K562 (cell line): ENCODE data around the gene GFRA4. TPM values are rescaled to one million over a fixed set of nuclear protein-coding genes. Genes with fewer than 3 reads are reported as not detected.

Source experiments
- ATAC-seq: fragments of 200-7000 bp; cut with Tn5 transposase; 3 replicates; pipeline ENCODE4 v1.9.1; 2020; ENCODE audit warnings: moderate library complexity
- BruUV-seq: library from RNA; stranded (reverse); fragments of 400-500 nt; replicated peaks from 2 replicates; lab custom pipeline; 2021; lab: Mats Ljungman, UMichigan
- CTCF ChIA-PET: fragments of 300-600 bp; formaldehyde crosslinking; extraction: SDS; loops from one replicate; lab custom pipeline; 2021; ENCODE audit warnings: low intra/inter-chr PET ratio; lab: Yijun Ruan, JAX
- POLR2A ChIA-PET: fragments of 300-600, 350-650 bp; sonication (Branson Sonifier 250); formaldehyde crosslinking; extraction: SDS; loops from one replicate; lab custom pipeline; 2021; ENCODE audit warnings: antibody characterized with exemption, inconsistent platforms; lab: Yijun Ruan, JAX
- DNase-seq, 4 experiments: peaks; one replicate each; pipeline versions ENCODE4 v3.0.0 to v3.0.0-alpha.2; 2011 to 2018; ENCODE audit warnings: low spot score in 3 of 4, mixed read lengths in 3 of 4; ENCODE audit errors: extremely low read depth in 1 of 4
- FAIRE-seq: peaks from 2 replicates; lab custom pipeline; 2011; peaks lifted over from hg19 to GRCh38; lab: Jason Lieb, UNC
- H2AFZ ChIP-seq: 2 replicates; pipeline ENCODE4 v1.6.0; 2011; ENCODE audit warnings: low read depth, low read length, control low read depth, inconsistent platforms
- H3K27ac ChIP-seq: fragments of 200-600 bp; 3 replicates; pipeline ENCODE4 v1.8.0; 2011; ENCODE audit warnings: low read depth, mild to moderate bottlenecking, control low read depth, inconsistent platforms, low read length, moderate library complexity, mixed read lengths; ENCODE audit errors: extremely low read depth
- H3K27me3 ChIP-seq, 2 experiments: fragments of 300-600 bp in 1 of 2; 2 replicates in 1 of 2; 3 replicates in 1 of 2; pipeline versions ENCODE4 v1.6.0 to v1.8.0; 2011; ENCODE audit warnings: inconsistent platforms in 2 of 2, low read length in 2 of 2, mild to moderate bottlenecking in 1 of 2, mixed read lengths in 1 of 2, moderate library complexity in 1 of 2; ENCODE audit not compliant: control insufficient read depth in 2 of 2, insufficient read depth in 2 of 2
- H3K36me3 ChIP-seq: fragments of 300-600 bp; 3 replicates; pipeline ENCODE4 v1.8.0; 2011; ENCODE audit warnings: mild to moderate bottlenecking, low read length, inconsistent platforms; ENCODE audit not compliant: control insufficient read depth, insufficient read depth
- H3K4me1 ChIP-seq, 2 experiments: fragments of 200-600 bp in 1 of 2; replicated peaks in 1 of 2; 2 replicates in 1 of 2; 3 replicates in 1 of 2; pipeline versions ENCODE4 v1.5.1 to v1.8.0; 2011; ENCODE audit warnings: inconsistent platforms in 2 of 2, low read length in 2 of 2, mild to moderate bottlenecking in 1 of 2, mixed read lengths in 1 of 2, moderate library complexity in 1 of 2; ENCODE audit not compliant: control insufficient read depth in 2 of 2, insufficient read depth in 2 of 2
- H3K4me2 ChIP-seq: 2 replicates; pipeline ENCODE4 v1.6.1; 2011; ENCODE audit warnings: low read length, control low read depth, inconsistent platforms, mixed read lengths; ENCODE audit not compliant: insufficient read depth
- H3K4me3 ChIP-seq: fragments of 200-600 bp; sonication (generic), shearing (Covaris generic); 2 replicates; pipeline ENCODE4 v1.5.1; 2016; ENCODE audit warnings: control low read depth, inconsistent platforms
- H3K79me2 ChIP-seq: fragments of 200-600 bp; 3 replicates; pipeline ENCODE4 v1.8.0; 2011; ENCODE audit warnings: low read length, inconsistent platforms; ENCODE audit not compliant: control insufficient read depth, insufficient read depth
- H3K9ac ChIP-seq, 2 experiments: 2 replicates each; pipeline versions ENCODE4 v1.6.0 to v1.6.1; 2011; ENCODE audit warnings: low read depth in 2 of 2, low read length in 2 of 2, control low read depth in 1 of 2, inconsistent platforms in 1 of 2, mild to moderate bottlenecking in 1 of 2, mixed read lengths in 1 of 2; ENCODE audit not compliant: insufficient read depth in 1 of 2
- H3K9me1 ChIP-seq: one replicate; pipeline ENCODE4 v1.6.0; 2011; ENCODE audit warnings: inconsistent platforms, mild to moderate bottlenecking, low read length, moderate library complexity; ENCODE audit not compliant: control insufficient read depth, insufficient read depth
- H3K9me3 ChIP-seq: replicated peaks from 2 replicates; pipeline ENCODE4 v1.5.1; 2011; ENCODE audit warnings: low read depth, low read length, inconsistent platforms; ENCODE audit not compliant: control insufficient read depth, insufficient read depth
- H4K20me1 ChIP-seq: replicated peaks from 2 replicates; pipeline ENCODE4 v1.6.1; 2011; ENCODE audit warnings: low read length, inconsistent platforms, mixed read lengths; ENCODE audit not compliant: control insufficient read depth, insufficient read depth
- CEBPZ ChIP-seq: fragments of 150-350 bp; IDR thresholded peaks from 2 replicates; pipeline ENCODE4 v1.6.1; 2014; ENCODE audit warnings: low read depth, mild to moderate bottlenecking, low read length, borderline replicate concordance
- CHAMP1 ChIP-seq: fragments of 450-650 bp; IDR thresholded peaks from 2 replicates; pipeline ENCODE4 v1.6.1; 2016; ENCODE audit warnings: mild to moderate bottlenecking
- HOXB6 ChIP-seq: fragments of 250-450 bp; sonication (Bioruptor Pico); IDR thresholded peaks from 2 replicates; pipeline ENCODE4 v1.5.1; 2022; ENCODE audit warnings: mild to moderate bottlenecking, borderline replicate concordance
- KDM4B ChIP-seq, 2 experiments: fragments of 450-650 bp in 1 of 2; sonication (generic) in 1 of 2; IDR thresholded peaks; 2 replicates each; pipeline ENCODE4 v1.6.1; 2016 to 2017; ENCODE audit warnings: borderline replicate concordance in 2 of 2, antibody characterized with exemption in 1 of 2, low read depth in 1 of 2, mild to moderate bottlenecking in 1 of 2
- MAX ChIP-seq: sonication (generic); formaldehyde crosslinking; IDR thresholded peaks from 2 replicates; pipeline ENCODE4 v1.9.0; 2022; ENCODE audit warnings: mild to moderate bottlenecking, missing genetic modification reagents
- VEZF1 ChIP-seq: fragments of 200-800 bp; sonication (Bioruptor generic); IDR thresholded peaks from 2 replicates; pipeline ENCODE4 v1.6.1; 2017; ENCODE audit warnings: missing genetic modification characterization, missing compliant biosample characterization
- ZFP36 ChIP-seq: fragments of 150-350 bp; IDR thresholded peaks from 2 replicates; pipeline ENCODE4 v1.6.1; 2018; ENCODE audit warnings: low read length, low read depth; ENCODE audit not compliant: partially characterized antibody
- WGBS: fragments of 100-300 bp; shearing (Covaris generic); methylation state at CpG from one replicate; pipeline ENCODE4 v1.1.6; 2016; ENCODE audit warnings: low coverage, mixed read lengths; ENCODE audit not compliant: insufficient coverage; ENCODE audit errors: missing lambda C conversion rate; 5-methylcytosine and 5-hydroxymethylcytosine counted together
- in situ Hi-C: fragments of 300-500 bp; cut with MboI; formaldehyde crosslinking; loops from 4 replicates; pipeline ENCODE4 v1.15.0; 2018; ENCODE audit warnings: inconsistent platforms, mixed read lengths
- intact Hi-C: fragments of 100-400 bp; cut with micrococcal nuclease; formaldehyde crosslinking; loops from 2 replicates; pipeline ENCODE4 v1.14.2; 2022
- polyA plus RNA-seq, 8 experiments: library from polyadenylated mRNA; depleted of rRNA in 4 of 8; stranded (reverse) in 5 of 8; unstranded in 3 of 8; fragments of >200 nt; fragmentation: Nextera tagmentation in 2 of 8; fragmentation: Illumina TruSeq in 1 of 8; extraction: Ambion mirVana in 2 of 8; extraction: Trizol in 1 of 8; gene quantifications; 2 replicates each; pipeline versions ENCODE4 v1.2.1 to v1.2.3, GENCODE V29; 2011 to 2014; ENCODE audit warnings: inconsistent platforms in 1 of 8, missing spikeins in 1 of 8
- total RNA-seq, 7 experiments: library from RNA; depleted of rRNA in 6 of 7; stranded (reverse); fragments of >200 nt in 6 of 7; fragmentation: Illumina TruSeq in 2 of 7; extraction: Trizol in 2 of 7; gene quantifications; 2 replicates each; pipeline versions ENCODE4 v1.2.1 to v1.2.3, GENCODE V29; 2011 to 2021; ENCODE audit warnings: low replicate concordance in 1 of 7

Gene GFRA4
- total and polyA plus RNA-seq, 9 of the 15 experiments (the other 6 are each of a cell fraction or from before 2014, with no cell fraction given) = not detected

GRCh38 chr20:3635346-3635745 lies 27.9 kb downstream of the GFRA4 start:
- Histone ChIP-seq H3K9ac (no peak overlapping the region), H3K36me3 (no peaks in the 10 kb centered on the region), H3K9me1 (no peaks in the 10 kb centered on the region), H3K79me2 (no peaks in the 10 kb centered on the region), H3K4me2 (no peak overlapping the region), H3K27ac (no peak overlapping the region), H3K4me1 (no peaks in the 10 kb centered on the region), H3K4me3 (no peak overlapping the region), H4K20me1 (no peaks in the 10 kb centered on the region), H2AFZ (no peak overlapping the region), H3K27me3 (no peaks in the 10 kb centered on the region), H3K9me3 (no peaks in the 10 kb centered on the region)
- POLR2A ChIA-PET = no interaction called here
- FAIRE-seq = no peak
- DNase-seq = no peak
- in situ Hi-C loops = no loop called here
- BruUV-seq = no TSS peak
- 93% methylated on average over 1 of the region's 1 CpG for WGBS
- intact Hi-C loops = no loop called here
- no peak for ATAC-seq
- CTCF ChIA-PET = no interaction called here
- TF ChIP-seq VEZF1 (CRISPR knock-in tag) = no peak
- no peak for TF ChIP-seq KDM4B (IDR thresholded peaks at IDR 0.05; ENCODE audit: borderline replicate concordance in 2 of 2, low read depth in 1 of 2)
- TF ChIP-seq CHAMP1 = no peak
- TF ChIP-seq MAX (CRISPR knock-in tag) = no peak
- no peak for TF ChIP-seq ZFP36
- no peak for TF ChIP-seq HOXB6
- no peak for TF ChIP-seq CEBPZ
